Inferior parietal cortex (tissue), 1 donor: Measurements from ENCODE around the gene USP1.

ENCODE experiments used
- DNase-seq: peaks from one replicate; pipeline ENCODE4 v3.0.0-alpha.2; 2016; ENCODE audit errors: extremely low spot score

The USP1 gene

DNA sequence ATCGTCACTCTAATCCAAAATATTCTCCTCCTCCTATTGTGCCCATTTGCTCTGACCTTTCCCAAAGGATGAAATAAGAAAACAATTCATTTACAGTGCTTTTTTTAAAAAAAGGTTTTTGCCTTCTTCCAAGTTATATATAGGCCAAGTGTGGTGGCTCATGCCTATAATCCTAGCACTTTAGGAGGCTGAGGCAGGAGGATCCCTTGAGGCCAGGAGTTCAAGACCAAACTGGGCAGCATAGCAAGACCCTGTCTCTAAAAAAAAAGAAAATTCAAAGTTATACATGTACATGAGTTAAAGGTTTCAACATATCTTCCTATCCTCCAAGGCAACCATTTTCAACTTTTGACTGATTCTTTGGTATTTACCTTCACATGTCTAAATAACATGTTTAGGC is 10.1 kb upstream of the USP1 start:
- DNase-seq = no peak

DNA sequence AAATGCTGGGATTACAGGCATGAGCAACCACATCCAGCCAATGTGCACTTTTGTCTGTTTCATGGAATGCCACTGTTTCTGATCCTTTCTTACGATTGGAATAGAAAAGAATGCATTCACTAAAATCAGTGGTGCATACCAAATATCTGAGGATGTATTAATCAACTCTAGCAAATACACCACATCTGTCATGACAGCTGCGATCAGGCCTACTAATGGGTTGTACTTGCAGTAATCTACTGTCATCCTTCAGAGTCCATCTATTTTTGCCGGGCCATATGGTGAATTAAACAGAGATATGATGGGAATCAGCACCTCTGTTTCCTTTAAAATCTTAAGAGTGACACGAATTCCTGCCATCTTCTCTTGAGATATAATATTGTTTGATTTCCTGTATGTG is 8.5 kb upstream of the USP1 start:
- no peak for DNase-seq

DNA sequence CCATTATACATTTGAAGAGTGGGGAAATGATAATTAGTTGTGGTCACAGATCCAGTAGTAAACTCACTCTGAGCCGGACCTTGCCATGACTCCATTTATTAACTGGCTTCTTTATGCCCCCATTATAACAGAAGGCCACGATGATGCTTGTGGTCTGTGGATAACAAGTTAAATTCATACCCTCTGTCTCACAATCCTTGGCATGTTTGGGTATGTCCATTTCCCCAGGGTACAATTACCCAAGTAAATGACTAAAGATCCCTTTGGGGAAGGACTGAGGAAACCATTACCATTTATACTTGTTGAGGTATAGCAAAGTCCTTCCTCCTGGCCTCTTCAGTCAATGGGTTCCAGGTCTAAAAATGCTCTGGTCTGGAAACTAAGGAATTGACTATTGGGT is 7.3 kb upstream of the USP1 start:
- no peak for DNase-seq

GRCh38 chr1:62433861-62434617 is 2.8 kb upstream of the USP1 start:
- DNase-seq = no peak

- no peak for DNase-seq
Observed at GRCh38 chr1:62434618-62435001, 2.2 kb upstream of the USP1 start.

DNA sequence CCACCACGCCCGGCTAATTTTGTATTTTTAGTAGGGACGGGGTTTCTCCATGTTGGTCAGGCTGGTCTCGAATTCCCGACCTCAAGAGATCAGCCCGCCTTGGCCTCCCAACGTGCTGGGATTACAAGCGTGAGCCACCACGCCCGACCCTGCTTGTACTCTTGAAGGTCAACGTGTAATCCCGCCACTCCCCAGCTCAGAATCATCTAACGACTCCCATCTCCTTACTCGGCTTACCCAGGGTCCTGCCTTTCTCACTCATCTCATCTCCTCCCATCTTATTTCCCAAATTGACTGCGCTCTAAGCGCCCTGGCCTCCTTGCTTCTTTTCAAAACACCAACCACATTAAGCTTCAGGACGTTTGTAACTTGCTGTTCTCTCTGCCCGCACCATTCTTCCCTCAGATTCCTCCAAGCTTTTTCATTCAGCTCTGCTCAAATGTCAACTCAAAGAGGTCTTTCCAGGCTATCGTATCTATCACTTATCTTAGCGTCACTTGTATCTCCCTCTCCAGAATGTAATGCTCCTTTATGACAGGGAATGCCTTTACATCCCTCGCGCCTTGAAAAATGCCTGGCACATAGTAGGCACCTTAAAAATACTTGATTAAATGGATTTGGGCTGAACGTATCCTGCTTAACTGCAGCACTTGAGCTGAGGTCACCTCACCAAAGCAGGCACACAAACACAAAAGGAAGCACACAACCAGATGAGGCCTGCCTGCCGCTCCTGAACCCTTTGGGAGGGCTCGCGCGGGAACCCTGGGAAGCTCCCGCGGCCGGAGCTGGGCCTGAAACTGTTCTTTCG is 1.4 kb upstream of the USP1 start:
- no peak for DNase-seq

DNA sequence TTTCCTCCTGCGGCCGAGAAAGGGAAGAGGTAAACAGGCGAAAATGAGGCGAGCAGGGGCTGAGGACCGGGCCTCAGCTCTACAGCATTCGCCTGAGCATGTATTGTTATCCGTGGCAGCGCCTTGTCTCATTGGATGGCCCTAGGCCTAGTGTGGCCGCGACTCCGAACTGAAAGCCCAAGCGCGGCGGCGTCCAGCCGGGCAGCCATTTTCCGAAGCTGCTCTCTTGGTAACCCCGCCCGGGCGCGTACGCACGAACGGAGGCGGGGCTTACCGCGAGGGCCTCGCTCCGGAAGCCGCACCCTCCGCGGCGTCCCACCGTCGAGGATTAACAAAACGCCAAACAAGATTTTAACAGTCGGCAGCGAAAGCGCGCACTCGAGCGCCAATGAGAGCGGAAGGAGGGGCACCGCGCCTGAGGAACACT is 797 bp upstream of the USP1 start:
- DNase-seq = no peak

GRCh38 chr1:62437273-62437940 is 558 bp downstream of the USP1 start:
- DNase-seq = peak; percentile 29

GRCh38 chr1:62438163-62438562 is 1.3 kb downstream of the USP1 start:
- DNase-seq = peak; percentile 9

DNA sequence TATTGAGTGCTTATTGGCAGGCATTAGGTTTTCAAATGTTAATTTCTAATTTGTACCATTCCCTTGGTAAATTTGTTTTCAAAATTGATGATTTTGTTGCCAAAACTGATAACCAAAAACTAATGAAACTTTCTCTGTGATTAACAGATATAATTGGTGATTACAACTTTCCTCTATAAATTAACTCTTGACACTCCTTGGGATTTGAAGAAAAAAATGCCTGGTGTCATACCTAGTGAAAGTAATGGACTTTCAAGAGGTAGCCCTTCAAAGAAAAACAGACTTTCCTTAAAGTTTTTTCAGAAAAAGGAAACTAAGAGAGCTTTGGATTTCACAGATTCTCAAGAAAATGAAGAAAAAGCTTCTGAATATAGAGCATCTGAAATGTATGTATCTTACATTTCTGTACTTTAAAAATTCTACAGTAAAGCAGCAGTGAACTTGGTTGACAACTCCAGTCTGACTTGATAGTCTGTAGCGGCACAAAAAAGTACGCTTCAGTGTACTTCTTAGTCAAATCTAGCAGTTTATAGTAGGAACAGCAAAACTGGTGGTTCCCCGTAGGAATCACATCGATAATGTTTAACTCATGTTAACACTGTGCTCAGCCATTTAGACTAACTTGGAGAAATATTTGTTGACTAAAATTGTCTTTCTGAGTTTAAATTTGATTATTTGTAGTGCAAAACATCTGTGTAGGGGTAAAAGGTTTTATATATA is 3.0 kb downstream of the USP1 start:
- no peak for DNase-seq

DNA sequence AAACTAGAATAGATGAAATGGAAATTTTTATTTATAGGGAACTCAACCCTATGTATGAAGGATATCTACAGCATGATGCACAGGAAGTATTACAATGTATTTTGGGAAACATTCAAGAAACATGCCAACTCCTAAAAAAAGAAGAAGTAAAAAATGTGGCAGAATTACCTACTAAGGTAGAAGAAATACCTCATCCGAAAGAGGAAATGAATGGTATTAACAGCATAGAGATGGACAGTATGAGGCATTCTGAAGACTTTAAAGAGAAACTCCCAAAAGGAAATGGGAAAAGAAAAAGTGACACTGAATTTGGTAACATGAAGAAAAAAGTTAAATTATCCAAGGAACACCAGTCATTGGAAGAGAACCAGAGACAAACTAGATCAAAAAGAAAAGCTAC is 7.9 kb downstream of the USP1 start:
- no peak for DNase-seq

DNA sequence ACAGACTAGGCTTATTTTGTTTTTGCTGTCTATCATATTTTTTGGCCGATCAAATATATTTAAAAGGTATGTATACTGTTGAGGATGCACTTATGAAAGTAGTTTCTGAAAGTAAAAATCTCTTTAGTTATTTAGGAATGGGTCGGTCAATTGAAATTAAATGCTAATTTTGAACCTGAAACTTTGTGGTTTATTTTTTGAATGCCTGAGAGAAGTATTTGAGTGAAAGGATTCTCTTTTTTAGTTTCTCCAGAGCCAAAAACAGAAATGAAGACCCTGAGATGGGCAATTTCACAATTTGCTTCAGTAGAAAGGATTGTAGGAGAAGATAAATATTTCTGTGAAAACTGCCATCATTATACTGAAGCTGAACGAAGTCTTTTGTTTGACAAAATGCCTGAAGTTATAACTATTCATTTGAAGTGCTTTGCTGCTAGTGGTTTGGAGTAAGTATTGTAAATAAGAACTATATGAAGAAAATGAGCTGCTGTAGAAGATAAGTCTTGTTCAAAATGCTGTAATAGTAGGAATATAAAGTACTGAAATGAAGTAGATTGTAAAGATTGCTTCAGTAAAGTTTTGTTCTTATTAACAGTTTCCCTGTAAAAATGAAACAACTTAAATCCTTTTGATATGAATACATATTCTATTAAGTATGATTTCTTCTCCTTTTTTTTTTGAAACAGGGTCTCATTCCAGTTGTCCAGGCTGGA is 11.5 kb downstream of the USP1 start:
- DNase-seq = no peak

- no peak for DNase-seq
Observed at GRCh38 chr1:62450301-62450700, 13.5 kb downstream of the USP1 start.

GRCh38 chr1:62452951-62453350 is 16.1 kb downstream of the USP1 start:
- DNase-seq = no peak

DNA sequence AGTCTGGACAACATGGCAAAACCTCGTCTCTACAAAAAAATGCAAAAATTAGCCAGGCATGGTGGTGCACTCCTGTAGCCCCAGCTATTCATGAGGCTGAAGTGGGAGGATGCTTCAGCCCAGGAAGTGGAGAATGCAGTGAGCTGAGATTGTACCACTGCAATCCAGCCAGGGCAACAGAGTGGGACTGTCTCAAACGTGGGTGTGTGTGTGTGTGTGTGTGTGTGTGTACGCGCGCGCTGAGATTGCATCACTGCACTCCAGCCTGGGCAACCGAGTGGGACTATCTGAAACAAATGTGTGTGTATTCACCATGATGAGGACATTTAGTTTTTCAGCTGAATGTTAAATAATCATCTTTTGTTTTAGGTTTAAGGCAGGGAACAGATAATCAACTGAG is 21.1 kb downstream of the USP1 start:
- no peak for DNase-seq

DNA sequence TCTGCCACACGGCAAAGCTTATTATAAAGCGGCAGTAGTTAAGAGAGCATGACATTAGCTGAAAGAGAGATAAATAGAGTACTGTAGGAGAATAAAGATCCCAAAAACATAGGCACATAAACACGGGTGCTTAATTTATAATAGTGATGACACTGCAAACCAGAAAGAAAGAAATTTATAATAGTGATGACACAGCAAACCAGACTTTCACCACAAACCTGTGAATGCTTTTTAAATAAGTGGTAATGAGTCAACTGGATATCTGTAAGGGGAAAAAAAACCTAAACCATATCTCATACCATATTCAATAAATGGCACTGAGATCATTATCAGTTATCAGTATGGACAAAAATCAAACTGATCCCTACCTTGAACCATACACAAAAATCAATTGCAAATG is 25.5 kb downstream of the USP1 start:
- no peak for DNase-seq

GRCh38 chr1:62467092-62467491 is 30.2 kb downstream of the USP1 start:
- DNase-seq = no peak

DNA sequence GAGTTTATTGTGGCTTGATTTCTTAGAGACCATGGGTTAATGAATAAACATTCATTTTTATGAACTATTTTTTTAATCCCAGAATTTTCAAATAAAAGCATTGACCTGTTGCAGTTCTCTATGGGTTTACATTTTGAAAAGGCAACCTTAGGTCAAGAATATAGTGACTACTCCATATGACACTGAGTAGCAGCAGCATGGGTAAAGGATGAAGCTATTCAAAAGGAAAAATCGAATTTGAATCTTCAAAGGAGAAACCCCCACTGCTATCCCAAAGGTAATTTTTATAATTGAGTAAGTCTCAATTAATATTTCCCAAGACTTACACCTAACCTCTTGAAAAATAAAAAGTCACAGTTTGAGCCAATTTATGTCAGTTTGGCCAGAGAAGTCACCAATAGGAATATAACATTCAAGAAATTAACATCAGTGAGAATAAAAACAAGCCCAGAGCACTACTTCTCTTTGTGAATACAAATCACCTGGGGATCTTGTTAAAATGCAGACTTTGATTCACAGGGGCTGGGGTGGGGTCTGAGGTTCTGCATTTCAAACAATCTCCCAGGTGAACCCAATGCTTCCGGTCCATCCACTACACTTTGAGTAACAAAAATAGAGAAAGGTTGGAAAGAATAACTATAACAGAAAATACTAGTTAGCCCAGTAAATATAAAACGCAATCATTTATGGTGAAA is 39.8 kb downstream of the USP1 start:
- no peak for DNase-seq

DNA sequence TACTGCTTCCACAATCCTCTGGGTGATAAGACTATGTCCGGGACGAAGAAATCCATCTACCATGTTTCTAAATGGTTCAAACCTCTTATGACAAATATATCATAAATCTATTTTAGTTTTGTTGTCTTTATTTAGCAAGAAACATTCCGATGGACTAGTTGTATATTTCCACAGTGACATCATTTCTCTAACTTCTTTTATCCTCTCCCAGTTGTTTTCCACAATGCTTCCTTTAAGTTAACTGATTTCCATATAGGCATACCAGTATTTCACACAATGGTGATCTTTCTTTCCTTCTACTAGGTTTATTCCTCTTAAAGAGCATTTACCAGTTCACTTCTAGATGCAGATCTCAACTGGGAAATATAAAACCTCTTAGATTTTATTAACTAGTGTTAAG is 44.8 kb downstream of the USP1 start:
- no peak for DNase-seq

DNA sequence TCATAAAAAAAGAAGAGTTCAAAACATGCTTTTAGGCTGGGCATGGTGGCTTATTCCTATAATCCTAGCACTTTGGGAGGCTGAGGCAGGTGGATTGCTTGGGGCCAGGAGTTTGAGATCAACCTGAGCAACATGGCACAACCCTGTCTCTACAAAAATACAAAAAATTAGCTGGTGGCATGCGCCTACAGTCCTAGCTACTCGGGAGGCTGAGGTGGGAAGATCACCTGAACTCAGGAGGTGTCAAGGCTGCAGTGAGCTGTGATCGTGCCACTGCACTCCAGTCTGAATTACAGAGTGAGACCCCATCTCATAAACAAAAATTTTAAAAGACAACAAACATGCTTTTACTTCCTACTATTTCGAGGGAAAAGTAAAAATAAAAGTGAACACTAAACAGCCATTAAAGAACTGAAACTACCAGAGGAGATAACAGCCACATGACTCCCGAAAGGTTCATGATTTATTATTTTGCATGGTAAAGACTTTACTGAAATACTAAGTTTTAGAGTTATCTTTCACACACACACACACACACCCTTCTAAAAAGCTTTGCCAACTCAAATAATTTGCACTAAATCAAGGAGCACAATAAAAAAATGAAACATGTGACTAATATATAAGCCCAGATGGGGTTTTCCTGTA is 48.1 kb downstream of the USP1 start:
- DNase-seq = no peak
